Transverse colon (tissue), 4 donors: ENCODE results near the gene BAHCC1. TPM values are rescaled to one million over a fixed set of nuclear protein-coding genes. Genes with fewer than 3 reads are reported as not detected.

Experiments used
- DNase-seq: peaks from one replicate; pipeline ENCODE4 v3.0.0-alpha.2; 2019
- H3K27ac ChIP-seq, 4 donors: fragments of 200-600 bp; sonication (generic); 2 replicates each; pipeline ENCODE4 v1.5.1; 2016 to 2018; ENCODE audit warnings: inconsistent platforms in 4 of 4
- H3K27me3 ChIP-seq: fragments of 200-600 bp; sonication (generic); 2 replicates; pipeline ENCODE4 v1.5.1; 2017; ENCODE audit warnings: inconsistent platforms
- H3K36me3 ChIP-seq, 4 donors: fragments of 200-600 bp; sonication (generic); 2 replicates each; pipeline ENCODE4 v1.5.1; 2017 to 2019; ENCODE audit warnings: inconsistent platforms in 4 of 4
- H3K4me1 ChIP-seq, 4 donors: fragments of 200-600 bp; sonication (generic); 2 replicates each; pipeline ENCODE4 v1.5.1; 2017 to 2020; ENCODE audit warnings: inconsistent platforms in 4 of 4
- H3K4me3 ChIP-seq, 4 donors: fragments of 200-600 bp; sonication (generic); 1 replicate in 1 of 4; 2 replicates in 3 of 4; pipeline versions ENCODE4 v1.5.1 to v1.6.1; 2017 to 2019; ENCODE audit warnings: inconsistent platforms in 4 of 4
- H3K9me3 ChIP-seq, 2 donors: fragments of 200-600 bp; sonication (generic); 2 replicates each; pipeline ENCODE4 v1.5.1; 2017 to 2019; ENCODE audit warnings: inconsistent platforms in 2 of 2
- EP300 ChIP-seq: sonication (generic); formaldehyde crosslinking; IDR thresholded peaks from one replicate; pipeline ENCODE4 v1.6.1; 2017; ENCODE audit warnings: antibody characterized with exemption, low read depth
- POLR2A ChIP-seq: fragments of 450-650 bp; IDR thresholded peaks from one replicate; pipeline ENCODE4 v1.6.1; 2016; ENCODE audit warnings: antibody characterized with exemption, mild to moderate bottlenecking, moderate library complexity
- POLR2AphosphoS5 ChIP-seq, 3 donors: sonication (generic); formaldehyde crosslinking; IDR thresholded peaks; one replicate each; pipeline ENCODE4 v1.6.1; 2016; ENCODE audit warnings: antibody characterized with exemption in 3 of 3
- WGBS, 2 donors: methylation state at CpG; one replicate each; pipeline ENCODE4 v1.1.5; 2018; ENCODE audit warnings: low coverage in 1 of 2; 5-methylcytosine and 5-hydroxymethylcytosine counted together
- in situ Hi-C, 4 donors: fragments of 200-750 bp; cut with MboI; loops; one replicate each; pipeline versions ENCODE4 v1.15.0 to v1.15.1; 2017; ENCODE audit warnings: low sequenced_read_pairs in 3 of 4, low pct_ligation_motif_present in 1 of 4, low pct_unique_long_range_greater_than_20kb in 1 of 4
- intact Hi-C: fragments of 100-400 bp; cut with DNase I; formaldehyde crosslinking; loops from one replicate; pipeline ENCODE4 v1.15.1; 2023; ENCODE audit warnings: low total_unique reads
- total RNA-seq, 4 donors: library from RNA; depleted of rRNA; stranded (reverse); fragments of >200 nt; gene quantifications; one replicate each; pipeline ENCODE4 v1.1.0, GENCODE V29; 2016
- TF ChIP-seq, protein P1 (sequence below), 5 experiments: fragments of 200-600 bp in 3 of 5; fragments of 450-650 bp in 2 of 5; sonication (generic) in 3 of 5; IDR thresholded peaks; 1 replicate in 2 of 5; 2 replicates in 3 of 5; pipeline ENCODE4 v1.5.1; 2016 to 2017; ENCODE audit warnings: antibody characterized with exemption in 5 of 5, inconsistent platforms in 3 of 5, mild to moderate bottlenecking in 2 of 5, moderate library complexity in 1 of 5

The BAHCC1 gene
- total RNA-seq, 4 donors from 2014 or later: 8.7 to 133 (median 12.4) TPM

DNA sequence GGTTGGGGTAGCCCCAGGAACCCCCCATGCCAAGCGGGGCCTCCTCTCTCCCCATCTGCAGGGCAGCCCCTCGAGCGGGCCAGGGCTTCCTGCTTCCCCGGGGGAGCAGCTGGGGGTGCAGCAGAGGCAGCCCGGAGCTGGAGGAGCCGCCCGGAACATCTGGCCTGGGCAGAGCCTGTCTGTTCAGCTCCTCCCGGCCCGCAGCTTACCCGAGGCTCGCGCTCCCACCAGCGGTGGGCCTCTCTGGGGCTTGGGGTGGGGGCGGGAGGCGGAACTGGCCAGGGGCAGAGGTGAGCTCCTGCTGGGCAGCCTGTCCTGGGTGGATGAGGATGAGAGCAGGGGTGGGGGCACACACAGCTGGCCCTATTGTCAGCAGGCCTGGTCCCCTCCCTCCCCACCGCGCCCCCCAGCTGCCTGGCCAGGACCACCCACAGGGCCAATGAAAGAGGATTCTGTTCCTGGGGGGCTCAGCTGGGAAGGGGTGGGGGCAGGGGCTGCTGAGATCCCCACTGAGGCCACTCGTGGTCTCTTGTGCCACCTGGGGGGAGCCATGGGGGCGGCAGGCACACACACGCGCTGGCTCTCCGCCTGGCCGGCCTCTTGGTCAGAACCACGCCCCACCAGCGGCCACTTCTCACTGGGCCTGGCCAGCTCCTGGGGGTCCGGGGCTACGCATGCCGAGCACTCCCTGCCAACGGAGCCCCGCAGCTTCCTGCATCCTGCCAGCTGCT, 34.7 kb downstream of the BAHCC1 start:
- Histone ChIP-seq H3K27ac (peak overlapping the region in 2 of 4 donors; percentile 1 to 33), H3K27me3 (peaks cover 7% of the 10 kb centered on the region), H3K4me1 (peaks cover 32 to 39% (median 36%) of the 10 kb centered on the region in 4 donors), H3K36me3 (no peaks in the 10 kb centered on the region), H3K9me3 (no peaks in the 10 kb centered on the region), H3K4me3 (peak overlapping the region in 1 of 4 donors; percentile 7)
- intact Hi-C loops: no loop called here
- DNase-seq: no peak
- in situ Hi-C loops: no loop called here
- WGBS, 2 donors: 17% methylated on average over 13 of the region's 30 CpGs; no CpG with 5 or more reads in 1 of the 2 donors
- no peak for TF ChIP-seq POLR2AphosphoS5 (IDR thresholded peaks at IDR 0.05)
- TF ChIP-seq, protein P1, sequence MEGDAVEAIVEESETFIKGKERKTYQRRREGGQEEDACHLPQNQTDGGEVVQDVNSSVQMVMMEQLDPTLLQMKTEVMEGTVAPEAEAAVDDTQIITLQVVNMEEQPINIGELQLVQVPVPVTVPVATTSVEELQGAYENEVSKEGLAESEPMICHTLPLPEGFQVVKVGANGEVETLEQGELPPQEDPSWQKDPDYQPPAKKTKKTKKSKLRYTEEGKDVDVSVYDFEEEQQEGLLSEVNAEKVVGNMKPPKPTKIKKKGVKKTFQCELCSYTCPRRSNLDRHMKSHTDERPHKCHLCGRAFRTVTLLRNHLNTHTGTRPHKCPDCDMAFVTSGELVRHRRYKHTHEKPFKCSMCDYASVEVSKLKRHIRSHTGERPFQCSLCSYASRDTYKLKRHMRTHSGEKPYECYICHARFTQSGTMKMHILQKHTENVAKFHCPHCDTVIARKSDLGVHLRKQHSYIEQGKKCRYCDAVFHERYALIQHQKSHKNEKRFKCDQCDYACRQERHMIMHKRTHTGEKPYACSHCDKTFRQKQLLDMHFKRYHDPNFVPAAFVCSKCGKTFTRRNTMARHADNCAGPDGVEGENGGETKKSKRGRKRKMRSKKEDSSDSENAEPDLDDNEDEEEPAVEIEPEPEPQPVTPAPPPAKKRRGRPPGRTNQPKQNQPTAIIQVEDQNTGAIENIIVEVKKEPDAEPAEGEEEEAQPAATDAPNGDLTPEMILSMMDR (IDR thresholded peaks at IDR 0.05): no peak

- Histone ChIP-seq H3K27me3 (peaks cover 7% of the 10 kb centered on the region), H3K9me3 (no peaks in the 10 kb centered on the region), H3K36me3 (no peaks in the 10 kb centered on the region), H3K4me1 (peaks cover 33 to 54% (median 44%) of the 10 kb centered on the region in 4 donors), H3K4me3 (no peak overlapping the region), H3K27ac (no peak overlapping the region)
- intact Hi-C loops: no loop called here
- in situ Hi-C loops: no loop called here
- TF ChIP-seq POLR2A: no peak
- TF ChIP-seq, protein P1 (IDR thresholded peaks at IDR 0.05): no peak
- TF ChIP-seq POLR2AphosphoS5 (IDR thresholded peaks at IDR 0.05): no peak
- no peak for TF ChIP-seq EP300
- DNase-seq: no peak
- 85% methylated on average over 19 of the region's 25 CpGs; no CpG with 5 or more reads in 1 of the 2 donors for WGBS, 2 donors
These were observed 36.6 kb downstream of the BAHCC1 start for GRCh38 chr17:81431545-81432482.

DNA sequence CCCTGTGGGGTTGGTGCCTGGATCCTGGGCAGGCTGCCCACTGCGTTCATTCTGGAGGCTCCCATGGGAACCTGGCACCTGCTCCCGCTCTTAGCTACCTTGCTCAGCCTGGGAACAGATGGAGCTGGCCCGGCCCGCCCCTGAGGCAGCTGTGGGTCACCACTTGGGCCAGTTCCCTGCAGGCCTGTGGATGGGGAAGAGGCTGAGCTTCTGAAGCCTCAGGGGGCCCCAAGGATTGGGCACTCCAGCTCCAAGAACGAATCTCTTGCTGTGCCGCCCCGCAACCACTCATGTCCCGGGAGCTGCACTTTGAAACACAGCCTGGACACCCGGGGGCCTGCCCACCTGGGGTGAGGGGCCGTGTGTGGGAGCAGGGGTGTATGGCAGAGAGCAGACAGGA, 37.7 kb downstream of the BAHCC1 start:
- no peak for DNase-seq
- intact Hi-C loops: no loop called here
- H3K4me1 ChIP-seq: peaks cover 24 to 52% (median 39%) of the 10 kb centered on the region in 4 donors
- no peak overlapping the region for H3K4me3 ChIP-seq
- no peak for TF ChIP-seq POLR2AphosphoS5 (IDR thresholded peaks at IDR 0.05)
- no peak for TF ChIP-seq EP300
- TF ChIP-seq, protein P1 (IDR thresholded peaks at IDR 0.05): no peak
- TF ChIP-seq POLR2A: no peak
- no peak overlapping the region for H3K27ac ChIP-seq
- WGBS, 2 donors: 68% methylated on average over 8 of the region's 10 CpGs; no CpG with 5 or more reads in 1 of the 2 donors
- in situ Hi-C loops: no loop called here
- H3K36me3 ChIP-seq: no peaks in the 10 kb centered on the region
- no peaks in the 10 kb centered on the region for H3K9me3 ChIP-seq
- peaks cover 7% of the 10 kb centered on the region for H3K27me3 ChIP-seq

DNA sequence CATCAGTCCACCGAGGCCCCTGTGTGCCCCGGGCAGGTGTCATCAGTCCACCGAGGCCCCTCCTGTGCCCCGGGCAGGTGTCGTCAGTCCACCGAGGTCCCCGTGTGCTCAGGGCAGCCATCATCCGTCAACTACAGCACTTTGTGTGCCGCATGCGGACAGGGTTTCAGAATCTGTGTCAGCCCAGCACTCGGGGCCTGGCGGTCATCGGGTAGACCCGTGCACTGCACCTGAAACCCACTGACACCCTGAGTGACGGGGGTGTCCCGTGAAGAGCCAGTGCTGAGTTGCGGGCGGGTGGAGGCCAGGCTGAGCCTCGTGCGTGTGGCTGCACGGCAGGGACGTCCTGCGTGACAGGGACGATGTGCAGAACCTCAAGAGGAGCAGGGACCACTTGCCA, 38.4 kb downstream of the BAHCC1 start:
- in situ Hi-C loops (no loop called here), intact Hi-C loops (no loop called here)
- DNase-seq: no peak
- Histone ChIP-seq H3K27ac (no peak overlapping the region), H3K9me3 (no peaks in the 10 kb centered on the region), H3K27me3 (peaks cover 4% of the 10 kb centered on the region), H3K4me1 (peaks cover 17 to 45% (median 32%) of the 10 kb centered on the region in 4 donors), H3K4me3 (no peak overlapping the region), H3K36me3 (no peaks in the 10 kb centered on the region)
- 86% methylated on average over 20 of the region's 24 CpGs; no CpG with 5 or more reads in 1 of the 2 donors for WGBS, 2 donors
- TF ChIP-seq POLR2A (no peak), EP300 (no peak), POLR2AphosphoS5 (IDR thresholded peaks at IDR 0.05) (no peak)
- TF ChIP-seq, protein P1 (IDR thresholded peaks at IDR 0.05): no peak
